Astrocyte (in vitro differentiated cells and primary cell): ENCODE data around the gene MAP3K3.

Experiments
- CTCF ChIP-seq: IDR thresholded peaks from 2 replicates; pipeline ENCODE4 v1.5.1; 2011; ENCODE audit warnings: low read depth, mild to moderate bottlenecking, inconsistent platforms, low read length, moderate library complexity; ENCODE audit not compliant: insufficient read depth
- EZH2 ChIP-seq: IDR thresholded peaks from 2 replicates; pipeline ENCODE4 v1.6.1; 2012; ENCODE audit warnings: mild to moderate bottlenecking, low read length, inconsistent platforms; ENCODE audit not compliant: insufficient read depth

GRCh38 chr17:63696381-63696961, 74.3 kb downstream of the MAP3K3 start:
- TF ChIP-seq CTCF (no peak), EZH2 (no peak)
